ENCODE results near the gene TFPI. TPM values are rescaled to one million over a fixed set of nuclear protein-coding genes. Genes with fewer than 3 reads are reported as not detected.

TFPI gene
- total RNA-seq, result 66.9 and 121 TPM in 2 replicates

GRCh38 chr2:187554011-187554703, at the start of gene TFPI:
TFPI (minus strand) TSS chr2:187554435; CDS start chr2:187503768, 50,667 bp downstream.

Other genes starting within 250 kb of the TFPI start
- 1.9 and 2.2 TPM in 2 replicates for gene CALCRL, start 106.2 kb downstream of the TFPI start, total RNA-seq

Data from uterine smooth muscle cell (primary cell).